Esophagus muscularis mucosa (tissue), 4 donors: ENCODE data around the gene MZT2B.
"Not testable (repeated sequence)": the region's sequence is repeated elsewhere in the genome, so short reads cannot be mapped to it uniquely, and the experiment has no call there.

Experiments used
- CTCF ChIP-seq, 3 experiments: fragments of 200-600 bp in 2 of 3; fragments of 450-650 bp in 1 of 3; sonication (generic) in 2 of 3; IDR thresholded peaks; one replicate each; pipeline ENCODE4 v1.5.1; 2017 to 2019; ENCODE audit warnings: antibody characterized with exemption in 3 of 3, mild to moderate bottlenecking in 2 of 3, moderate library complexity in 1 of 3
- EP300 ChIP-seq: sonication (generic); formaldehyde crosslinking; IDR thresholded peaks from one replicate; pipeline ENCODE4 v1.6.1; 2017; ENCODE audit warnings: antibody characterized with exemption
- POLR2A ChIP-seq: fragments of 450-650 bp; IDR thresholded peaks from one replicate; pipeline ENCODE4 v1.6.1; 2017; ENCODE audit warnings: antibody characterized with exemption, moderate library complexity, mild to moderate bottlenecking, low read depth
- POLR2AphosphoS5 ChIP-seq, 2 donors: sonication (generic); formaldehyde crosslinking; IDR thresholded peaks; one replicate each; pipeline ENCODE4 v1.6.1; 2017; ENCODE audit warnings: antibody characterized with exemption in 2 of 2

GRCh38 chr2:130193824-130194223 lies 11.8 kb downstream of the MZT2B start:
- TF ChIP-seq CTCF (IDR thresholded peaks at IDR 0.05); POLR2AphosphoS5 (IDR thresholded peaks at IDR 0.05); POLR2A; EP300: not testable (repeated sequence)
